HepG2 (cell line): Measurements from ENCODE around the gene LRRC8D. TPM values are rescaled to one million over a fixed set of nuclear protein-coding genes. Genes with fewer than 3 reads are reported as not detected.

Source experiments
- CBX2 ChIP-seq, 2 experiments: fragments of 200-600 bp in 1 of 2; sonication (generic); formaldehyde crosslinking in 1 of 2; IDR thresholded peaks; 2 replicates each; pipeline versions ENCODE4 v1.7.0 to v1.8.1; 2018 to 2022; ENCODE audit warnings: low read depth in 2 of 2, low read length in 1 of 2, mild to moderate bottlenecking in 1 of 2, missing genetic modification reagents in 1 of 2
- JARID2 ChIP-seq: sonication (generic); formaldehyde crosslinking; IDR thresholded peaks from 2 replicates; pipeline ENCODE4 v1.8.1; 2023; ENCODE audit warnings: missing genetic modification reagents, inconsistent platforms; ENCODE audit not compliant: insufficient replicate concordance
- NR2C2 ChIP-seq: sonication (generic); formaldehyde crosslinking; IDR thresholded peaks from 2 replicates; pipeline ENCODE4 v1.4.0; 2020; ENCODE audit warnings: missing genetic modification reagents, mild to moderate bottlenecking, moderate library complexity, borderline replicate concordance
- TRIM24 ChIP-seq: sonication (generic); formaldehyde crosslinking; IDR thresholded peaks from 2 replicates; pipeline ENCODE4 v1.8.0; 2022; ENCODE audit warnings: mild to moderate bottlenecking, missing genetic modification reagents
- ZBED4 ChIP-seq: sonication (generic); formaldehyde crosslinking; IDR thresholded peaks from 2 replicates; pipeline ENCODE4 v1.4.0; 2020; ENCODE audit warnings: missing genetic modification reagents, borderline replicate concordance
- ZNF367 ChIP-seq: sonication (generic); formaldehyde crosslinking; IDR thresholded peaks from 2 replicates; pipeline ENCODE4 v1.4.0; 2020; ENCODE audit warnings: missing genetic modification reagents, borderline replicate concordance
- ZNF644 ChIP-seq: IDR thresholded peaks from 2 replicates; pipeline ENCODE4 v1.6.1; 2016; ENCODE audit warnings: low read depth
- ZNF768 ChIP-seq: sonication (generic); formaldehyde crosslinking; IDR thresholded peaks from 2 replicates; pipeline ENCODE4 v1.4.0; 2020; ENCODE audit warnings: missing genetic modification reagents
- polyA plus RNA-seq, 8 experiments: library from polyadenylated mRNA; depleted of rRNA in 3 of 8; stranded (reverse) in 7 of 8; unstranded in 1 of 8; fragments of >200 nt; fragmentation: Illumina TruSeq in 4 of 8; extraction: Trizol in 4 of 8; gene quantifications; 2 replicates each; pipeline versions ENCODE4 v1.2.1 to v1.2.3, GENCODE V29; 2011 to 2016; ENCODE audit warnings: low read depth in 4 of 8, missing spikeins in 1 of 8, mixed read lengths in 1 of 8; ENCODE audit not compliant: insufficient read depth in 1 of 8
- total RNA-seq, 5 experiments: library from RNA; depleted of rRNA; stranded (reverse); fragments of >200 nt; fragmentation: Illumina TruSeq; extraction: Trizol; gene quantifications; 2 replicates each; pipeline ENCODE4 v1.2.3, GENCODE V29; 2016; ENCODE audit warnings: low read depth in 1 of 5
- TF ChIP-seq, protein P1 (sequence below): sonication (generic); IDR thresholded peaks from 2 replicates; pipeline ENCODE4 v1.6.1; 2016; ENCODE audit warnings: low read depth, borderline replicate concordance
- TF ChIP-seq, protein P2 (sequence below): sonication (generic); formaldehyde crosslinking; IDR thresholded peaks from 2 replicates; pipeline ENCODE4 v1.5.1; 2020; ENCODE audit warnings: missing genetic modification reagents, mild to moderate bottlenecking, borderline replicate concordance
- TF ChIP-seq, protein P3 (sequence below): sonication (generic); formaldehyde crosslinking; conservative IDR thresholded peaks from 2 replicates; pipeline ENCODE4 v1.8.0; 2022; ENCODE audit warnings: mild to moderate bottlenecking, moderate library complexity, missing genetic modification reagents
- TF ChIP-seq, protein P4 (sequence below): sonication (generic); formaldehyde crosslinking; IDR thresholded peaks from 2 replicates; pipeline ENCODE4 v1.4.0; 2020; ENCODE audit warnings: mild to moderate bottlenecking, missing genetic modification reagents
- TF ChIP-seq, protein P5 (sequence below): sonication (generic); formaldehyde crosslinking; IDR thresholded peaks from 2 replicates; pipeline ENCODE4 v1.4.0; 2020; ENCODE audit warnings: missing genetic modification reagents

The LRRC8D gene
- total and polyA plus RNA-seq, 2 of the 13 experiments (the other 11 are each of a cell fraction or from before 2014, with no cell fraction given): 29.9 to 45.5 TPM

DNA sequence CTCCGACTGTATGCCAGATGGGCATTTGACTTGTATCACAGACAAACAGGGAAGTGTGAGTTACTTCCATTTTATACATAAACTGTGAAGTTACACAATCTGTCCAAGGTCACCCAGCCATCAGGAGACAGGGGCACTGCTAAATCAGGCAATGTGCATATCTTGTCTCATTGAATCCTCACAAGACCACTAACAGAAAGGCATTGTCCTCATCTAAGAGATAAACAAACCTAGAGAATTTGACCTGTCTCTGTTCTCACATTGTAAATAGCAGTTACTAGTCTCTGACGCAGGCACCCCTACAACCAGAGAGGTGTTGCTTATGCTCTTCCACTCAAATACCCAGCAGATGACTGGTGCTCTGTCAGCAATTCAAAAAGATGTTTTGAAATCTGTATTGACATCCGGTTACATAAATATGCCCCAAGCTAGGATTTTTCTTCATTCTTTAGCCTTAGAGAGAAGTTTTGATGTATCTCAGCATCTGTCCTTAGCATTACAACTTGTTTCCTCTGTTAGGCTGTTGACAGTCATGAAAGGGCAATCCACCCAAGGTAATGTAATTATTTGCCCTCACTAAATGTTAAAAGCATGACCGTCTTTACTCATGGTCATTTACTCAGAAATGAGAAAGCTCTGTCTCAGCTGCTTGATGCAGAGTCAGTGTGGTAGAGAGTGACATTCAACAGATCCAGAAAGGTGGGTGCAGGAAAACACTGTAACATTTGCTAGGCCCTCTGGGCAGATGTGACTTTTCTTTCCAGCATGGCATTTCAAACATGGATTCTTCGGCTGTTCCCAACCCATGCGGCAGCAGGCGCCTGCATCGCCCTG is 122.2 kb downstream of the LRRC8D start (continued):
- TF ChIP-seq TRIM24 (CRISPR knock-in tag): no peak
- peak; percentile 17; the same call in 1 of the 2 replicates for TF ChIP-seq ZNF768 (CRISPR knock-in tag)
- TF ChIP-seq, protein P1, sequence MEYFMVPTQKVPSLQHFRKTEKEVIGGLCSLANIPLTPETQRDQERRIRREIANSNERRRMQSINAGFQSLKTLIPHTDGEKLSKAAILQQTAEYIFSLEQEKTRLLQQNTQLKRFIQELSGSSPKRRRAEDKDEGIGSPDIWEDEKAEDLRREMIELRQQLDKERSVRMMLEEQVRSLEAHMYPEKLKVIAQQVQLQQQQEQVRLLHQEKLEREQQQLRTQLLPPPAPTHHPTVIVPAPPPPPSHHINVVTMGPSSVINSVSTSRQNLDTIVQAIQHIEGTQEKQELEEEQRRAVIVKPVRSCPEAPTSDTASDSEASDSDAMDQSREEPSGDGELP: peak; percentile 54; the same call in 1 of the 2 replicates
- TF ChIP-seq, protein P2, sequence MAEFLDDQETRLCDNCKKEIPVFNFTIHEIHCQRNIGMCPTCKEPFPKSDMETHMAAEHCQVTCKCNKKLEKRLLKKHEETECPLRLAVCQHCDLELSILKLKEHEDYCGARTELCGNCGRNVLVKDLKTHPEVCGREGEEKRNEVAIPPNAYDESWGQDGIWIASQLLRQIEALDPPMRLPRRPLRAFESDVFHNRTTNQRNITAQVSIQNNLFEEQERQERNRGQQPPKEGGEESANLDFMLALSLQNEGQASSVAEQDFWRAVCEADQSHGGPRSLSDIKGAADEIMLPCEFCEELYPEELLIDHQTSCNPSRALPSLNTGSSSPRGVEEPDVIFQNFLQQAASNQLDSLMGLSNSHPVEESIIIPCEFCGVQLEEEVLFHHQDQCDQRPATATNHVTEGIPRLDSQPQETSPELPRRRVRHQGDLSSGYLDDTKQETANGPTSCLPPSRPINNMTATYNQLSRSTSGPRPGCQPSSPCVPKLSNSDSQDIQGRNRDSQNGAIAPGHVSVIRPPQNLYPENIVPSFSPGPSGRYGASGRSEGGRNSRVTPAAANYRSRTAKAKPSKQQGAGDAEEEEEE (CRISPR knock-in tag): no peak
- TF ChIP-seq, protein P3, sequence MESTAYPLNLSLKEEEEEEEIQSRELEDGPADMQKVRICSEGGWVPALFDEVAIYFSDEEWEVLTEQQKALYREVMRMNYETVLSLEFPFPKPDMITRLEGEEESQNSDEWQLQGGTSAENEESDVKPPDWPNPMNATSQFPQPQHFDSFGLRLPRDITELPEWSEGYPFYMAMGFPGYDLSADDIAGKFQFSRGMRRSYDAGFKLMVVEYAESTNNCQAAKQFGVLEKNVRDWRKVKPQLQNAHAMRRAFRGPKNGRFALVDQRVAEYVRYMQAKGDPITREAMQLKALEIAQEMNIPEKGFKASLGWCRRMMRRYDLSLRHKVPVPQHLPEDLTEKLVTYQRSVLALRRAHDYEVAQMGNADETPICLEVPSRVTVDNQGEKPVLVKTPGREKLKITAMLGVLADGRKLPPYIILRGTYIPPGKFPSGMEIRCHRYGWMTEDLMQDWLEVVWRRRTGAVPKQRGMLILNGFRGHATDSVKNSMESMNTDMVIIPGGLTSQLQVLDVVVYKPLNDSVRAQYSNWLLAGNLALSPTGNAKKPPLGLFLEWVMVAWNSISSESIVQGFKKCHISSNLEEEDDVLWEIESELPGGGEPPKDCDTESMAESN (CRISPR knock-in tag): peak; percentile 60; the same call in 1 of the 2 replicates
- TF ChIP-seq, protein P4, sequence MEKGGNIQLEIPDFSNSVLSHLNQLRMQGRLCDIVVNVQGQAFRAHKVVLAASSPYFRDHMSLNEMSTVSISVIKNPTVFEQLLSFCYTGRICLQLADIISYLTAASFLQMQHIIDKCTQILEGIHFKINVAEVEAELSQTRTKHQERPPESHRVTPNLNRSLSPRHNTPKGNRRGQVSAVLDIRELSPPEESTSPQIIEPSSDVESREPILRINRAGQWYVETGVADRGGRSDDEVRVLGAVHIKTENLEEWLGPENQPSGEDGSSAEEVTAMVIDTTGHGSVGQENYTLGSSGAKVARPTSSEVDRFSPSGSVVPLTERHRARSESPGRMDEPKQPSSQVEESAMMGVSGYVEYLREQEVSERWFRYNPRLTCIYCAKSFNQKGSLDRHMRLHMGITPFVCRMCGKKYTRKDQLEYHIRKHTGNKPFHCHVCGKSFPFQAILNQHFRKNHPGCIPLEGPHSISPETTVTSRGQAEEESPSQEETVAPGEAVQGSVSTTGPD (CRISPR knock-in tag): no peak
- TF ChIP-seq ZNF644: 0 out of 2 replicates have a peak, but pooled peaks have one; percentile 32
- TF ChIP-seq, protein P5, sequence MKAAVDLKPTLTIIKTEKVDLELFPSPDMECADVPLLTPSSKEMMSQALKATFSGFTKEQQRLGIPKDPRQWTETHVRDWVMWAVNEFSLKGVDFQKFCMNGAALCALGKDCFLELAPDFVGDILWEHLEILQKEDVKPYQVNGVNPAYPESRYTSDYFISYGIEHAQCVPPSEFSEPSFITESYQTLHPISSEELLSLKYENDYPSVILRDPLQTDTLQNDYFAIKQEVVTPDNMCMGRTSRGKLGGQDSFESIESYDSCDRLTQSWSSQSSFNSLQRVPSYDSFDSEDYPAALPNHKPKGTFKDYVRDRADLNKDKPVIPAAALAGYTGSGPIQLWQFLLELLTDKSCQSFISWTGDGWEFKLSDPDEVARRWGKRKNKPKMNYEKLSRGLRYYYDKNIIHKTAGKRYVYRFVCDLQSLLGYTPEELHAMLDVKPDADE: no peak
- TF ChIP-seq NR2C2: 0 out of 2 replicates have a peak, but pooled peaks have one; percentile 27
- TF ChIP-seq CBX2 (IDR thresholded peaks at IDR 0.05; ENCODE audit: low read depth, low read length): no peak
- TF ChIP-seq CBX2 (CRISPR knock-in tag; IDR thresholded peaks at IDR 0.05; ENCODE audit: low read depth): no peak
- TF ChIP-seq JARID2 (CRISPR knock-in tag): no peak
- no peak for TF ChIP-seq ZNF367 (CRISPR knock-in tag)
- no peak for TF ChIP-seq ZBED4
